HG02588 (cell line): ENCODE measurements around the gene MXRA8.

Source experiments
- ATAC-seq: cut with Tn5 transposase; IDR thresholded peaks from one replicate; pipeline ENCODE4 v1.9.1; 2021; ENCODE audit warnings: mild to moderate bottlenecking, moderate library complexity; ENCODE audit not compliant: unreplicated experiment

The MXRA8 gene

DNA sequence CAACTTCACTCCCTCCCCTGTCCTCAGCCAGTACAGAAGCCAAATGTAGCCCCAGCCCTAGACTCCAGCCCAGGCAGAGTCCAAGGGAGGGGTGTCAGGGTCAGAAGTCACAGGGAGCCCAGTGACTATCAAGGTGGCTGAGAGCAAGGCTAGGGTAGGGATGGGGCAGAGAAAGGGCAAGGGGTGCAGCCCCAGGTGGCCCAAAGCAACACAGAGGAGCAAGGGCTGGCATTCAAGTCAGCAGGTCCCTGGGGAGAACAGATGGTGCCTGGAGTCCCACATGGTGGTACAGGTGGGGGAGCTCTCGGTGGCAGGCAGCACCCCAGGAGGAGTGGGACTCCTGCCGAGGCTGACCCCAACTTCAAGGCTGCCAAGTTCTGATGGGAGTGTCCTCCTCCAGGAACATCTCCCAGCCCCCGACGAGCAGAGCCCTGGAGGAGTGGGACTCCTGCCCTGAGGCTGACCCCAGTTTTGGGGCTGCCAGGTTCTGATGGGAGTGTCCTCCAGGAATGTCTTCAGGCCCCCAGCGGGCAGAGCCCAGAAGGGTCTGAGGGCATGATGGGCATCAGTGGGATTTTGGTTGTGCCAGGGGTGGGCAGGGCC is 5.5 kb downstream of the MXRA8 start:
- no peak for ATAC-seq

DNA sequence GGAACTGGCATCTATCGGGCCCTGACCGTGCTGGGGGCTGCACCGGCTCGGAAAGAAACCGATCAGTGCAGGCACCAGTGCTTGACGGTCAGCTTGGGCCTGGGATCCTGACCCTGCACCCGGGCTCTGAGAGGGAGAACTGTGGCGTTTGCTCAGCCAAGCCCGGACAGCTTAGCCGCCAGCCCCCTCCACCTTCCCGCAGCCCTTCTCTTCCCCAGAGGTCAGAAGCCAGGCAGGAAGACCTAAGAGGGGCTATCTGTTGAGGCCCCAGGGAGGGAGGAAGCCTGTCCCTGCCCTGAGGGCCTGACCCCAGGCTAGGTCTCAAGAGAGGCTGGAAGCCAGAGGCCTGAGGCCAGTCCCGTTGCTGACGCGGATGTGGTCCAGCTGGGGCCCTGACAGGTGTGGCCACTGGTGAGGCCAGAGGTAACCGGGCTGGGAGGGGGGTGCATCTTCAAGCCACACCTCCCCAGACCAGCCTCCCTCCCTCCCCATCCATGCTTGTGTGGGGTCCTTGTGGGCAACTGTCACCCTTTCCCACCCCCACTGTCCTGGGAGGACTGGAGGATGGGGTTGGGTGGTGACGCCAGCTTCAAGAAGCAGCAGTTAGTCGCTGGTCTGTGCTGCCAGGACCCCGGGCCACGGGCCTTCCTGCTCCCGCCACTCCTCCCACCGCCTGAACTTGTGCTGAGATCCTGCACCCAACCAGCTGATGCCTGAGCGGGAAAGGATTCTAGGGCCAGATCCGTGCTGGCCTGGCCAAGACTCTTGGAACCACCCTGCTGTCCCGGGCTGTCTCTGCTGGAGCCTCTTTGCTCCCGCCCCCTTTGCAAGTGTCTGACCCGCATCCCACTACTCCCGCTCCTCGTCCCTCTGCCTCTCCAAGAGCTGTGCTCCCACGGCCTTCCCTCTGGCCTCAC is 6.6 kb downstream of the MXRA8 start:
- ATAC-seq = no peak

DNA sequence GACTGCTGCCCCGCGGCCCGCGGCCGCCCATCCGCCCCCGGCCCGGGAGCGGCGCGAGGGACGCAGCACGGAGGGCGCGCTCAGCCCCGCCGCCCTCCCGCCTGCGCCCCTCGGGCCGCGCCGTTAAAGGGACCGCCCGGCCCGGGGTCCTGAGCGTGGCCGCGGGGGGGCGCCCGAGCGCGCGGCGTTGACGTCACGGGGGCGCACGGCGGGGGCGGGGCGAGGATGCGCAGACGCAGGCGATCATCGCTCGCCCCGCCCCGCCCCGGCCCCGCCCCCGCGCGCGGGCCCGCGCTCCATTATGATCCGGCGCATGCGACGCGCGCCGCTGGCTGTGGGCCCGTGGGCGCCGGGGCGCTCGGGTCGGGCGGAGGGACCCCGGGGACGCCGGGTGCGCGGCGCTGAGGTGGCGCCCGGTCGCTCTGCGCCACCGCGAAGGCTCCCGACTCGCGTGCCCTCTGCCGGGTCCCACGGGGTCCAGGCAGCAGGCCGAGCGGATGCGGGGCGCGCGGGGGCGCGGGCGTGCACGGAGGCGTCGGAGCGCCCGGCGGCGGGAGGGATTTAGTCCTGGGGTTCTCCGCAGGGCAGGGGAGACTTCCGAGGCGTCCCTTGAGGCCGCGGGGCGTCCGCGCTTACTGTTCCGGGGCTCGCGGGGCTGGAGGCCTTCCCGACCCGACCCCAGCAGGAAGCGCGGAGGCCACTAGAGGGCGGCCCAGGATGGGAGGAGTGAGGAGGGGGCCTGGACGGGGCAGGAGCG is 8.9 kb downstream of the MXRA8 start, which contains the start of gene DVL1:
Gene DVL1, minus strand, starts transcription at position 163 of the 757 bp plus-strand sequence. CDS start 353 bp downstream, outside the sequence.
- peak; percentile 57 for ATAC-seq

DNA sequence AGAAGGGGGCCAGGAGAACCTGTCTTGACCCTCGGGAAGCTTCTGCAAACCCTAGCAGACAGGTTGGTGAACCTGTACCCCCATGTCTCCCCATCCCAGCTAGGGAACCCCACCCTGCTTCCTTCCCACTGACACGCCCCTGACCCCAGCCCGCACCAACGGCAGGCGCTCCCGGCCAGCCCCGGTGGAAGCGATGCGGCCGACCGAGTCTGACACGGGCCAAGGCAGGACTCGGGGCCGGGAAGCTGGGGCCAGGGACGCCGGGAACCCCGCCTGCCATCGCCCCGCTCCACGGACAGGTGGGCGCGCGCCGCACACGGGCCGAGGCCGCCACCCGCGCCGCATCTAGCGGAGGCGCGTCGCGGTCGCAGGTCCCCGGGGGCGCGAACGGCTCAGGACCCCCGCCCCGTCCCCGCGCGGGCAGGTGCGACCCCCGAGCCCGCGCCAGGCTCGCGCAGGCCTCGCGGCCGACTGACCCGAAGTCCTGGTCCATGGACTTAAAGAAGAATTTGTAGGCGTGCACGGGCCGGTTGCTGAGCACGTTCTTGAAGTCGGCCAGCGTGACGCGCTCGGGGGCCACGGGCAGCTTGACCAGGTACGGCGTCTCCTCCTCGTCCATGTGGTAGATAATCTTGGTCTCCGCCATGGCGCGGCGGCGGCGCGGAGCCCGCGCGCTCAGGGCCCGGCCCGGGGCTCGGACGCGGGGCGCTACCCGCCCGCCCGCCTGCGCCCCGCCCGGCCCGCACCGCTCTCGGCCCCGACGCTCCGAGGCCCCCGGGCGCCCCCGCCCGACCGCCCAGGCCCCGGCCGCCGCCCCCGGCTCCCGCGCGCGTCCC is 9.7 kb downstream of the MXRA8 start:
- ATAC-seq = peak; percentile 31

DNA sequence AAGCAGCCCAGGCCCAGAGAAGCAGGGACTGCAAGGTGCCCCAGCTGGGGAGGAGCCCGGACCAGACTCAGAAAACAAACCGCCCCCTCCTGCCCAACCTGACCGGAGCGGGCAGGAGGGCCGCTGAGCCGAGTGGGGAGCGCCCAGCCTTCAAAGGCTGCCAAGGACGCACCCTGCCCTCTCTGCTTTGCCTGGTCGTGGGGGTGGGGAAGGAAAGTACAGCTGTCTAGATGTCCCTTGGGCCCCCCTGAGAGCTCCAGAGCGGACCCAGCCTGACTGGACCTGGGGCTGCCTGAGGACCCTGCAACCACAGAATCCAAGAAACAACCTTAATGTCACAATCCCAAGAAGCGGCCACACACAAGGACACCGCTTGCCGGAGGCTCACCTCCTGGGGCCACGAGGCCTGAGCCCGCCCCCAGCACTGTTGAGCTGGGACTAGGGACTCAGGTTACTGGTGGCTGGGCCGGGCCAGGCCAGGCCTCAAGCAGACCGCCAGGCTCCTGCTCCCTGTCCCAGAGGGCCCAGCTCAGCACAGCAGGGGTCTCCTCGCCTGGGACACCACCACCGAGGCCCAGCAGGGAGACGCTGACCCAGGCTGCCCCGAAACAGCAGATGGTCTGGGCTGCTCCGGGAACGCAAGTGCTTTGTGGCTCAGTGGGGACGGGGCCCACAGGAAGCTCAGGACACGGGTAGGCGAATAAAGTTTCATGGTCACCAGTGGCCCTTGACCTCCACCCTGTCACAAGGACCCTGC is 10.5 kb downstream of the MXRA8 start:
- ATAC-seq = no peak

DNA sequence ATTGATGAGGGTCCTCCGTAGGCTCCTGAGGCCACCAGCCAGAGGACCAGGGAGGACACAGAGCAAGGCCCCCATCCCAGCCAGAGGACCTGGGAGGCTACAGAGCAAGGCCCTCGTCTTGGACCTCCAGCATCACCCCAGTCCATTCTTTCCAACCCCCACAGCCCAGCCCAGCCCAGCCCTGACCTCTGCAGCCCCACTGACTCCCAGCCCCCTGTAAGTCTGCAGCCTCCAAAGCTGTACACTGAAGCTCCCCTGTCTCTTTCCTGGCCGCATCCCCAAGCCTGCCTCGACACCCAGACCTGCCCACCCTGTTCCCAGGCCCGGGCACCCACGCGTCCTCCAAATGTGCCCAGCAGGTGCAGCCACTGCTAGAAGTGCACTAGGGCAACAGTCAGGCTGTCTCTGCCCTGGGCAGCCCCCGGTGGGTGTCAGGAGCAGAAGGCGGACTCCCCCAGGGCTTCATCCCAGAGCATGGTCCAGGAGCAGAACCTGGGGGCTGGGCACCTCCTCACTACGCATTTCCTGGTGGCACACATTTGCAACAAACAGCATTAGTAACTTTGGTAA is 11.2 kb downstream of the MXRA8 start:
- ATAC-seq = no peak

DNA sequence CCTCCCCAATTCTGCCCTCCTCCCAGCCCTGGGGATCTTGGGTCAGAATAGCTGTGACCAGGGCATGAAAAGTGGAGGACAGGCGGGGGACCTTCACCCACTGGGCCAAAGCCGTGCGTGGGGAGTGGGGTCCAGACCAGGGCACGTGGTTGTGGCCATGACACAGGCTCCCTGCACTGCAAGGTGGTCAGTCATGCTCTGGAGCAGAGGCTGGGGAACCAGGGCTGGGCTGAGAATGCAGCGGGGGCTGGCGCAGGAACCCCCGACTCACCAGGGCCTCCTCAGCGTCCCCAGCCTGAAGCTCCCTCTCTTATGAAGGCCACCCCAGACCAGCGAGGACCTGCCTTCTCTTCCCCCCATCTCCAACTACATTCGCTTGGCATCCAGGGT is 11.9 kb downstream of the MXRA8 start:
- no peak for ATAC-seq

DNA sequence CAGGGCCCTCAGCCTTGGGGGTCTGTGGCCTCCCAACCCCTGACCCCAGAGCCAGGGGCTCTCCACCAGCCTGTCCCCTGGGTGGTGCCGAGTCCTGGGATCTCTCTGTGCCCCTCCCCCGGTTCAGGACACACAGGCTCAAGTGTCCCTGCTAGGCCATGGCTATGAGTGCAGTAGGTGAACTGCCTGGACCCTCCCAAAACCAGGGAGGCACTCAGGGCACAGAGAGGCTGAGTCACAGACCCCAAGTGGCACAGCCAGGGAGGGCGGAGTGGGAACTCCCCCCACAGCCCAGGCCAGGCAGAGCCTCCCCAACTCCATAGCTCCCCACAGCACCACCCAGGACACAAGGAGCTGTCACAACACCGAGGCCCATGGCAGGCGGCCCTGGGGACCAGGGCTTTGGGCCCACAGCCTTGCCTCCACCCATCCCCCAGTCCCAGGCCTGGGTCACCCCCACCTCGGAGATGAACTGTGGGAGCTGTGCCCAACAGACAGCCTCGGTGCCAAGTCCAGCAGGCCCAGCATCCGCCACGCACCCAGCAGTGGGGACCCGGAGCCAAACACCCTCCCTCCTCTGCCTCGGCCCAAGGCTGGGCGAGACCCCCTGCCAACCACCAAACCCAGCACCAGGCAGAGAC is 12.4 kb downstream of the MXRA8 start:
- ATAC-seq = no peak

DNA sequence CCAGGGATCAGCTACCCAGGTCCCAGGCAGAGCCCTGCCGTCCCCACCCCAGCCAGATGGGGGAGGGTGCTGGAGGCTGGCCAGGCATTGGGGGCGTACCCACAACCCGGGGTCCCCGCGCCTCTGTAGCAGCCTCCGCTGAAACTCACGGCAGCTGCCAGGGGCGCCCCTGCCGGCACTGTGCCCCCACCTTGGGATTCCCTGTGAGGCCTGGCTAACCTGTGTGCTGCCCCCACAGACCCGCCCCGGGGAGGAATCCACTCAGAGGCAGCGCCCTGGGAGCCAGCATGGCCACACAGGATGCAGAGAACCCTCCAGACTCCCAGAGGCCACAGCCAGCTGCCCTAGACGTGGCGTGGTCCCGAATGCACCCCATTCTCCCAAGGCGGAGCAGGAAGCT is 13.0 kb downstream of the MXRA8 start:
- no peak for ATAC-seq

DNA sequence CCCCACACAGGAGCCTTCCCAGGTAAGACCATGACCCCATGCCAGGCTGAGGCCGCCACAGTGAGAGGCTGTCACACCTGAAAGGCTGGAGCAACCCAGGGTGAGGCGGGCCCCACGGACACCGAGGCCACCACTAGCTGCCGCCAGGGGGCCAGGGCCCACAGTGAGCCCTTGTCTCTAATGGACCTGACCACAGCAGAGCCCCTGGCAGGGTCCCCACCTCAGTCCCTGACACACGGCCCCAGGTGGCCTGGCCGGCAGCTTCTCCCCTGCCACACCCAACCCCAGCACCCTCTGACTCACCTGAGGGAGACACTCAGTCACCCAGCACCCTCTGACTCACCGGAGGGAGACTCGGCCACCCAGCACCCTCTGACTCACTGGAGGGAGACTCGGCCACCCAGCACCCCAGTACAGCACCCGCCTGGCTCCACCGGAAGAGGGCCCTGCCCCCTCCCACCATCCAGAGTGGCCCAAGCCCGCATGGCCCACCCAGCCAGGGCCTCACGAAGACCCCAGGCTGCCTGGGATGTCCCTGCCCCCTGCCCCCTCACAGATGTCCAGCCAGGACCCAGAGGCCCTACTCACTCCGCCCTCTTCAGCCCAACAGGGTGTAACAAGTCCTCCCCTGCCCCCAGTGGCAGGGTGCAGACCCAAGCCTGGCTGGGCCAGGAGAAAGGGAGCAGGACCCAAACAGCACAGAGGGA is 13.5 kb downstream of the MXRA8 start:
- no peak for ATAC-seq

DNA sequence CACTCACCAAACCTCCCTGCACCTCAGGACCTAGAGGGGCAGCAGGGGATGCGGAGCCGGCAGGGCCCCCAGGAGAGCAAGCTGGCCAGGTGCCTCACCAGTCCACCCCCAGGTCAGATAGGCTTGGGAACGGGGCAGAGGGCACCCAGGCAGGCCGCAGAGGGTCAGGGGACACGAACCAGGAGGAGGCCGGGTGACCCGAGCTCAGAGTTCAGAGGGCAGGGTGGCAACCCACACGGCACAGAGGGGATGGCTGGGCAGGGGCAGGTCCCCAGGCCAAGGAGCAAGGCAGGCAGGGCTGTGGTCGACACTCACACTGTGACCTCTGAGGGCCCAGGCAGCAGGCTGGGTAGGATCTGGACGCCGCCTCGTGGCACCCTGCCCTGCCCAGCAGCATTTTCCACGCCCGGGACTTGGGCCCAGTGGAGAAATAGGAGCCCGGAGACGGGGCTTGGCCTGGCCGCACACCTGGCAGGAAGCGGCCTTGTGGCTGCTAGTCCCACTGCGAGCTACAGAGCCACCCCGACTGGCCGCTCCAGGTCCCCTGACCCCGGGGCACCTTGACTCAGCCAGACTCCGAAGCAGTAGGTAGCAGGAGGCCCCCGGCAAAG is 14.4 kb downstream of the MXRA8 start:
- no peak for ATAC-seq

DNA sequence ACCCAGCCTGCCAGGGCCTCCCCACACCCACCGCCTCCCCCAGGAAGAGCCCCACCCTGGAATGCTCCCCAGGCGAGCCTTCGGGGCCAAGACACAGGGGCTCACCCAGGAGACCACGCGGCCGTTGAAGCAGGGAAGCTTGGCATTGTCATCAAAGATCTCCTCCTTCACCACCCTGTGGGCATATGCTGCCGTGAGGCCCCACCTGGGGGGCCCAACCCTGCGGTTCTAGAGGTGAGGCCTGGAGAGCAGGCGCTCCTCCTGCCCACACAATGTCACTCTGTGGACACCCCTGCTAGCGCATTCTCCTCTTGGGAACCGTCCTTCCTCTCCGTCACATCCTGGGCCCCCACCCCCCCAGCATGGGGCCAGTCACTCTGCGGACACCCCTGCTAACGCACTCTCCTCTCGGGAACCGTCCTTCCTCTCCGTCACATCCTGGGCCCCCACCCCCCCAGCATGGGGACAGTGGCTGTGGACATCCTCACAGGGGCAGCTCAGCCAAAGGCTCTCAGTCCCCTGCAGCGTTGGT is 15.7 kb downstream of the MXRA8 start:
- ATAC-seq = no peak

DNA sequence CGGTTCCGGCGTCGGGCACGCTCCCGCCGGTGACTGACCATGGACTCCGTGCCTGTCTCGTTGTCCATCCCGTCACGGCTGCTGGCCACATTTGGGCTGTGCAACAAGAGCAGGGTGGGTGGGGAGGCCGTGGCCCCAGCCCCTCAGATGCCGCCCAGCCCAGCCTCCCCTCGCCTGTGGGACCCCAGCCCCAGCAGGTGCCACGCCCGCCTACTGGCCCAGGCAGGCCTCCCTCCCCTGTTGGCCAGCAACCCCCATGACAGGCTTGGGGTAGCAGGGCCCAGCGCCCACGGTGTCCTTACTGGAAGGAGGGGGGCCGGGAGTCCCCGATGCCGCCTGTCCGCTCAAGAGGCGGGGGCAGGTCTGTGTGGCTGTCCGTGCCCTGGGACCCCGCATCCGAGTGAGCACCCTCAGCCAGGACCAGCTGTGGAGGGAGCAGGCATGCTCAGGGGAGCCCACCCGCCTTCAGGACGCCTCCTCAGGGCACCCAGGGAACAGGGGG is 16.2 kb downstream of the MXRA8 start:
- ATAC-seq = no peak

DNA sequence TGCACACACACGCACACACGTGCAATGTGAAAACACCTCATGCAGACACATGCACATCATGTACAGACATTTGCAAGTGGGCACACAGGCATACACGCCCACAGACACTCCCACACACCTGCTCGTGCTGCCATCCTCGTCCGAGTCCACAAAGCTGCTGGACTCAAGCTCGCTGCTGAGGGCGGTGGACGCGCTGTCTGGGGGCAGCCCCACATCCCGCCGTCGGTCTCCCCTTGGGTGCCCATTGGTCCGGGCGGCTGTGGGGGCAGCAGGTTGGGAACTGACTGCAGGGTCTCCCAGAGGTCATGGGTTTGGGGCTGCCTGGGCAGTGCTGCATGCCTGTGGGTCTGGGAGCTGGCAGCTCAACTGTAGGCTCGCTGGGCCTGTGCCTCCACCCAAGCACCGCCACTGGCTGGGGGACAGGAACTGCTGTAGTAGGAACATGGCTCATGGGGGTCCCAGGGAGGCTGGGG is 16.8 kb downstream of the MXRA8 start:
- ATAC-seq = no peak

DNA sequence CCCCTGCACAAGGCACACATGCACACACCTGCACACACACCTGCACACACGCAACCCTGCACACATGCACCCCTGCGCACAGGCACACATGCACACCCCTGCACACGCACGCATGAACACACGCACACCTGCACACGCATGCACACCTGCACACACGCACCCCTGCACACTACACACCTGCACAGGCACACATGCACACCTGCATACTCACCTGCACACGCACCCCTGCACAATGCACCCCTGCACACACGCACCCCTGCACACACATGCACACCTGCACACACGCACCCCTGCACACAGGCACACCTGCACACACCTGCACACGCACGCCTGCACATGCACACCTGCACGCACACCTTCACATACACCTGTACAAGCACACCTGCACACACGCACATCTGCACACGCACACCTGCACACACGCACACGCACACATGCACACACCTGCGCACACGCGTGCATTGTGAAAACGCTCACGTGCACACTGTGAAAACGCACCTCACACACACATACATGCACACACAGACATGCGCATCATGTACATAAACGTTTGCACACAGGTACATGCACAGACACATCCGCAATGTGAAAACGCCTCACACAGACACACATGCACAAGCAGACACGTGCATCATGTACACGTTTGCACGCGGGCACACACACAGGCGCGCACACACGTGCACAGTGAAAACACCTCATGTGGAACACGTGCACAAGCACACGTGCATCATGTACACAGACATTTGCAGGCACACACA is 17.4 kb downstream of the MXRA8 start:
- no peak for ATAC-seq

DNA sequence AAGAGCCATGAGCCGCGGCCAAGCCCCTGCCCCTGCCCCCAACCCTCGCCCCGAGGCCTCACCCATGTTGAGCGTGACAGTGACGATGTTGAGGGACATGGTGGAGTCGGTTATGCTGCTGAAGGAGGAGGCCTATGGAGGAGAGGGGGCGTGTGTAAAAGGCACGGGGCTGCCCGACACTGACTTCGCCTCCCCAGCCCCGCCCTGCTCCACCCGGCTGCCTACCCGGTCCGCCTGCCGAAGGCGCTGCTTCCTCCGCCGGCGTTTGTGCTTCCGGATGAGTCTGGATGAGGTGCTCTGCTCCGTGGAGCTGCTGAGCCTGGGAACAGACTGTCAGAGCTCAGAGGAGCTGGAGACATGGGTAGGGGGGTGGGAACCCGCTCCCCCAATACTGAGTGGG is 18.2 kb downstream of the MXRA8 start:
- ATAC-seq = no peak

DNA sequence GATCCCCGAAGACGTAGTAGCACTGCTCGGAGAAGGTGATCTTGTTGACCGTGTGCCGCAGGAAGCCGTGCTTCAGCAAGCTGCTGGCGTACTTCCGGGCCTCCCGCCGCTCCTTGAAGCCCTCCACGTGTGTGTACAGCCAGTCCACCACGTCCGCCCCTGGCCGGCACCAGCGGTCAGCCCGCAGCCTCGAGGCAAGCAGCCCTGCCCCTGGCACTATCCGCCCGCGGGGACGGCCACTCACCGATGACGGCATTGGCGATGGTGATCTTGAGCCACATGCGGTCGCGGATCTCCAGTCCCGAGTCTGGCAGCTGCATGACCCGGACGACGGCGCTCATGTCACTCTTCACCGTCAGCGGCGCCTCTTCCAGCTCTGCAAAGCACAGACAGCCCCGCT is 20.1 kb downstream of the MXRA8 start:
- no peak for ATAC-seq
